ENCODE measurements around the gene ULK1.

ULK1 gene

DNA sequence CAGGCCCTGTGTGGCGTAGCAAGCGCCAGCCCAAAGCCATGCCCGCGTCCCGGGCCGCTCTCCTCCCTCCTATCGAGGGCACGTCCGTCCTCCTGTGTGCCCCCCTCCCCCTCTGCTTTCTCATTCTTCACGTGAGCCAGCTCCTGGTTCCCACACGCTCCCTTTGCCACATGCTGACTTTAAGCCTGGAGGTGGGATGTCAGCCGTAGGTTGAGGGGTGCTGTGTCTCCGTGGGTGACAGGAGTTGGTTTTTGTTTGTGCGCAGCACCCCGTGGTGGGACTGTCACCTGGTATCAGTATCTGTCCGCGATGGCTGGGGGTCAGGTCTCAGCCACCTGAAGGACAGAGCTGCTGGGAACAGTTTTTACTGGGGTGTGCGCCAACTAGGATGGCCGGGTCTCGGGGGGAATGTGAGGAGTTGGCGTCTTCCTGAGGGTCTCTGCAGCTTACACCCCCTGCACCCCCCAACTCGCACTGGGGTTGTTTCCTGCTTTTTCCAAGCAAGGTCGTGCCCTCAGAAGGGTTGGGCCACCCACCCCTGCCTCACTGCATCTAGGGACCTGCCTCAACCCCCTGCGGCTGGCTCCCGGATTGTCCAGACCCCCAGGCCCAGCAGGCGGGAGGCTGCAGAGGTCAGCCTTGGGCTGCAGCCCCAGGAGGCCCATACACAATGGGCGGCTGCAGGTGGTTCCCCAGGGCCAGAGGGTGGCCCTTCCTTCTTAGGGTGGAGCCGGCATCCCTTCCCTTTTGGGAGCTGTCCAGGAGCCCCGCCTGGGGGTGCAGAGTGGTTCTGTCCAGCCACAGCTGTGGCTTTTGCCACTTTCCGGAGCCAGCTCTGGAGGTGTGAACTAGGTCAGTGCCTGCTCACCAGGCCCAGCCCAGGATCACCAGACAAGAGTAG is 7.3 kb downstream of the ULK1 start:
- Histone ChIP-seq H3K9ac (ENCODE audit: low read depth in 1 of 2, low read length in 2 of 2) (no peak overlapping the region), H3K9me3 (ENCODE audit: control insufficient read depth in 1 of 2, low read length in 2 of 2) (no peaks in the 10 kb centered on the region), H3K4me1 (ENCODE audit: control insufficient read depth in 1 of 2, insufficient read depth in 2 of 2, low read length in 2 of 2) (peaks cover 4% of the 10 kb centered on the region in 2 donors), H3K4me3 (ENCODE audit: low read depth in 1 of 2, low read length in 2 of 2) (no peak overlapping the region), H3K27me3 (ENCODE audit: control insufficient read depth in 1 of 2, insufficient read depth in 2 of 2, low read length in 2 of 2) (no peaks in the 10 kb centered on the region), H3K27ac (ENCODE audit: low read depth, low read length) (no peak overlapping the region), H3K36me3 (ENCODE audit: control insufficient read depth in 1 of 2, insufficient read depth in 2 of 2, low read length in 2 of 2) (peaks cover 5 to 8% of the 10 kb centered on the region in 2 donors)

DNA sequence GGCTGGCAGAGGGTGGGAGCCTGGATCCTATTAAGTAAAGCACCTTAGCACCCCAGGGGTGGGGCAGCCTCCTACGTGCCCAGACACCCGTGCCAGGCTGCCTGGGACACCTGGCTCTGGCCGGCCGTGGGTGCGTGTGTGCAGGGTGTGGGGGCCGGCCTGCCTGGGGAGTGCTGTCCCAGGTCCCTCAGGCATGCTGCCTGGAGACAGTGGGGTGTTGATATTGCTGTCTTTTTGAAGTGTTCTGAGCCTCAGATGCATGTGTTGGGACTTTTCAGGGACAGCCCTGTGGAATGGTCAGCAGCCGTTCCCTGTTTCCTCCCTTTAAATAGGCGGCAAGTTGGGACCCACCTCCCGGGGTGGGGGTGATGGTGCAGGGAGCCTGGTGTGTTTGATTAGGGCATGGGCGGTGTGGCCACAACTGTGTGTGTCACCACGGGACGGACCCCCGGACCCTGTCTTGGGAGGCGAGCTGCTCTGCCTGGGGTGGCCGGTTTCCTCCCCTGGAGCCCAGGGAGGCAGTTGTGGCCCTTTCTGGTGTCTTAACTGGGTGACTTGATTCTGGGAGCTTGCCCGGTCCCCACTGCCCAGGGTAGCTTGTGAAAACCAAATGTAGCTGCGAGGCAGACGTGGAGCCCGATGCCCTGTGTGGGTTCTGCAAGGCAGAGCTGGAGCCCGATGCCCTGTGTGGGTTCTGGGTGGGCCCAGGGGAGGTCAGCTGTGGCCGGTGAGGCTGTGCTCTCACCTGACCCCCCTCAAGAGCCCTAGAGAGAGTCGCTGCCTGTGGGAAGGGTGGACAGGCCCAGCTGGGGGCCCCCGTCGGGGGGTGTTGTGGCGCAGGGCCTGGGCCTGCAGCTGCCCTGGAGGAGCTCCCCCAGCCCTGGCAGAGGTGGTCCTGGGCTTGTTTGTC is 8.2 kb downstream of the ULK1 start:
- Histone ChIP-seq H3K9me3 (ENCODE audit: control insufficient read depth in 1 of 2, low read length in 2 of 2) (no peaks in the 10 kb centered on the region), H3K27me3 (ENCODE audit: control insufficient read depth in 1 of 2, insufficient read depth in 2 of 2, low read length in 2 of 2) (no peaks in the 10 kb centered on the region), H3K4me3 (ENCODE audit: low read depth in 1 of 2, low read length in 2 of 2) (no peak overlapping the region), H3K4me1 (ENCODE audit: control insufficient read depth in 1 of 2, insufficient read depth in 2 of 2, low read length in 2 of 2) (no peaks in the 10 kb centered on the region), H3K9ac (ENCODE audit: low read depth in 1 of 2, low read length in 2 of 2) (no peak overlapping the region), H3K27ac (ENCODE audit: low read depth, low read length) (no peak overlapping the region), H3K36me3 (ENCODE audit: control insufficient read depth in 1 of 2, insufficient read depth in 2 of 2, low read length in 2 of 2) (peaks cover 0 to 13% of the 10 kb centered on the region in 2 donors)

DNA sequence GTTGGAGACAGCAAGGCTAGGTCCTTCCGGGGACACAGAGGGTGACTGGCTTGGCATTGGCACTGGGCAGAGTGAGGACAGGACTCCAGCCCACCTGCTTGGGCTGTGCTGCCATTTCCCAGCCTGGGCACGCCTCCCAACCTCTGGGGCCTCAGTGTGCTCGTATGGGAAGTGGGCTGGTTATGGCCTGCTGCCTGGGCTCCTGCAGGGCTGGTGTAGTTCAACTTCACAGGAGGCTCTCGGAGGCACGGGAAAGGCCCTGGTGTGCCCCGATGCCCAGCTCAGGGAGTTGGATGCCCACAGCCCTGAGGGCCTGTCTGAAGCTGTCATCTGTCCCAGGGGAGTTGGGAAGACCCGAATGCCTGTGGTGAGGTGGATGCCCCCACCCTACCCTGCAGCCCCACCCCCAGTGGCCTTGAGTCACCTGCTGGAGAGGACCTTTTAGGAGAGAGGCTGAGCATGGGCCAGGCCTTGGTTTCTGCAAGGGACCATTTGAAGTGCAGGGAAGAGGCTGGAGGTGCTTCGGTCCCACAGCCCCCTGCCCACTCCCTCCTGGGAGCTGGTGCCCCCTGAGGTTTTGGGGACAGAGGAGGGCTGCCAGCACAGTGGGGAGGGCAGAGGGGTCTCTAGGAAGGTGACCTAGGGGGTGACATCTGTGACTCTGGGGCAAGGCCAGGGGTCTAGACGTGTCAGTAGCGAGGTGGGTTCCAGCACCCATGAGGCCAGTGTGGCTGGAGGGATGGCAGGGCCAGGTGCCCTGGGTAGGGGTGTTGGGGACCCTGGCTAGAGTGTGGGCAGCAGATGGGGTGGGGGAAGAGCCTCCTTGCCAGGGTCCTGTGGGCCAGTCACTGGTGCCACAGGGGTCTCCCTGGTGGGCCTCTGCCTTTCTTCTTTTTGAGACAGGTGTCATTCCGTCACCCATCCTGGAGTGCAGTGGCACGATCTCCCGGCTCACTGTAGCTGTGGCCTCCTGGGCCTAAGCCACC is 9.1 kb downstream of the ULK1 start:
- Histone ChIP-seq H3K4me1 (ENCODE audit: control insufficient read depth in 1 of 2, insufficient read depth in 2 of 2, low read length in 2 of 2) (no peaks in the 10 kb centered on the region), H3K27ac (ENCODE audit: low read depth, low read length) (no peak overlapping the region), H3K27me3 (ENCODE audit: control insufficient read depth in 1 of 2, insufficient read depth in 2 of 2, low read length in 2 of 2) (no peaks in the 10 kb centered on the region), H3K4me3 (ENCODE audit: low read depth in 1 of 2, low read length in 2 of 2) (no peak overlapping the region), H3K9ac (ENCODE audit: low read depth in 1 of 2, low read length in 2 of 2) (no peak overlapping the region), H3K36me3 (ENCODE audit: control insufficient read depth in 1 of 2, insufficient read depth in 2 of 2, low read length in 2 of 2) (peaks cover 0 to 10% of the 10 kb centered on the region in 2 donors), H3K9me3 (ENCODE audit: control insufficient read depth in 1 of 2, low read length in 2 of 2) (no peaks in the 10 kb centered on the region)

- Histone ChIP-seq H3K9me3 (ENCODE audit: control insufficient read depth in 1 of 2, low read length in 2 of 2) (no peaks in the 10 kb centered on the region), H3K27ac (ENCODE audit: low read depth, low read length) (no peak overlapping the region), H3K4me1 (ENCODE audit: control insufficient read depth in 1 of 2, insufficient read depth in 2 of 2, low read length in 2 of 2) (no peaks in the 10 kb centered on the region), H3K9ac (ENCODE audit: low read depth in 1 of 2, low read length in 2 of 2) (no peak overlapping the region), H3K36me3 (ENCODE audit: control insufficient read depth in 1 of 2, insufficient read depth in 2 of 2, low read length in 2 of 2) (peaks cover 0 to 16% of the 10 kb centered on the region in 2 donors), H3K27me3 (ENCODE audit: control insufficient read depth in 1 of 2, insufficient read depth in 2 of 2, low read length in 2 of 2) (no peaks in the 10 kb centered on the region), H3K4me3 (ENCODE audit: low read depth in 1 of 2, low read length in 2 of 2) (no peak overlapping the region)
Observed at GRCh38 chr12:131904346-131904745, 9.9 kb downstream of the ULK1 start.

- Histone ChIP-seq H3K27ac (ENCODE audit: low read depth, low read length) (no peak overlapping the region), H3K36me3 (ENCODE audit: control insufficient read depth in 1 of 2, insufficient read depth in 2 of 2, low read length in 2 of 2) (peaks cover under 1 to 22% of the 10 kb centered on the region in 2 donors), H3K4me1 (ENCODE audit: control insufficient read depth in 1 of 2, insufficient read depth in 2 of 2, low read length in 2 of 2) (no peaks in the 10 kb centered on the region), H3K27me3 (ENCODE audit: control insufficient read depth in 1 of 2, insufficient read depth in 2 of 2, low read length in 2 of 2) (no peaks in the 10 kb centered on the region), H3K4me3 (ENCODE audit: low read depth in 1 of 2, low read length in 2 of 2) (no peak overlapping the region), H3K9me3 (ENCODE audit: control insufficient read depth in 1 of 2, low read length in 2 of 2) (no peaks in the 10 kb centered on the region), H3K9ac (ENCODE audit: low read depth in 1 of 2, low read length in 2 of 2) (no peak overlapping the region)
Observed at GRCh38 chr12:131905081-131905629, 10.7 kb downstream of the ULK1 start.

GRCh38 chr12:131905630-131906091 is 11.2 kb downstream of the ULK1 start:
- H3K36me3 ChIP-seq (ENCODE audit: control insufficient read depth in 1 of 2, insufficient read depth in 2 of 2, low read length in 2 of 2) = peaks cover 5 to 23% of the 10 kb centered on the region in 2 donors
- H3K9me3 ChIP-seq (ENCODE audit: control insufficient read depth in 1 of 2, low read length in 2 of 2) = no peaks in the 10 kb centered on the region
- H3K4me1 ChIP-seq (ENCODE audit: control insufficient read depth in 1 of 2, insufficient read depth in 2 of 2, low read length in 2 of 2) = no peaks in the 10 kb centered on the region
- H3K4me3 ChIP-seq (ENCODE audit: low read depth in 1 of 2, low read length in 2 of 2) = no peak overlapping the region
- H3K27ac ChIP-seq (ENCODE audit: low read depth, low read length) = no peak overlapping the region
- H3K27me3 ChIP-seq (ENCODE audit: control insufficient read depth in 1 of 2, insufficient read depth in 2 of 2, low read length in 2 of 2) = no peaks in the 10 kb centered on the region
- H3K9ac ChIP-seq (ENCODE audit: low read depth in 1 of 2, low read length in 2 of 2) = no peak overlapping the region

GRCh38 chr12:131907379-131908091 is 13.1 kb downstream of the ULK1 start:
- Histone ChIP-seq H3K36me3 (ENCODE audit: control insufficient read depth in 1 of 2, insufficient read depth in 2 of 2, low read length in 2 of 2) (peaks cover 19 to 42% of the 10 kb centered on the region in 2 donors), H3K4me1 (ENCODE audit: control insufficient read depth in 1 of 2, insufficient read depth in 2 of 2, low read length in 2 of 2) (no peaks in the 10 kb centered on the region), H3K27me3 (ENCODE audit: control insufficient read depth in 1 of 2, insufficient read depth in 2 of 2, low read length in 2 of 2) (no peaks in the 10 kb centered on the region)

DNA sequence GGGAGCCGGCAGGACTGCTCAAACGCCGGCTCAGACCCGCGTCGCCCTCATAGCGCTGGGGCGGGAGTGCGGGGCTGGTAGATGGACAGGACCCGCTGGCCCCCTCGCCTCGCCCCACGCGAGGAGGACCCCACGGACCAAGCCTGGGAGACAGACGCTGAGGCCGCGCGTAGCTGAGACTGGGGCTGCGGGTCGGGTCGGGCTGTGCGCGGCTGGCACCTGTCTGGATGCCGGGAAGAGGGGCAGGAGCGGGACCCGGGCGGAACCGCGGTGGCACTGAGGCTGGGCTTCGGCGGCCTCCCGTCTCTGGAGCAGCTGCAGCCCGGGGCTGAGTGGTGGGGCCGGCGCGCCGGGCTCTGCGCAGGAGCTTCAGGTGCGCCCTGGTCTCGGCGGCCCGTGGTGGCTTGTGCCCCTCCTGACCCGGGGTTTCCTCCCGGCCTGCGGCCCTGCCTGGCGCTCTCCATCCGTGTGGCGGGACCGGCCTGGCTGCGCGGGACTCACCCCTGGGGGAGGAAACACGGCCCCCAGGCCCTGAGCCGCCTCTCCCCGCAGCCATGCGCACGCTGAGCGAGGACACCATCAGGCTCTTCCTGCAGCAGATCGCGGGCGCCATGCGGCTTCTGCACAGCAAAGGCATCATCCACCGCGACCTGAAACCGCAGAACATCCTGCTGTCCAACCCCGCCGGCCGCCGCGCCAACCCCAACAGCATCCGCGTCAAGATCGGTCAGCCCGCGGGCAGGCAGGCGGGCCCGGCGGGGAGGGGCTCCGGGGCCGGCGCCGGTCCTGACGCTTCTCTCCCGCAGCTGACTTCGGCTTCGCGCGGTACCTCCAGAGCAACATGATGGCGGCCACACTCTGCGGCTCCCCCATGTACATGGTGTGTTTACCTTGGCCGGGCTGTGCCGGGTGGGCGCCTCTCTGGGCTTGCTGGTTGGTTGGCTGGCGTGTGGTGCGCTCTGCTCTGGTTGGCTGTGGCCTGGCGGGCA is 14.0 kb downstream of the ULK1 start:
- Histone ChIP-seq H3K9ac (ENCODE audit: low read depth in 1 of 2, low read length in 2 of 2) (no peak overlapping the region), H3K4me3 (ENCODE audit: low read depth in 1 of 2, low read length in 2 of 2) (no peak overlapping the region), H3K9me3 (ENCODE audit: control insufficient read depth in 1 of 2, low read length in 2 of 2) (no peaks in the 10 kb centered on the region), H3K4me1 (ENCODE audit: control insufficient read depth in 1 of 2, insufficient read depth in 2 of 2, low read length in 2 of 2) (no peaks in the 10 kb centered on the region), H3K27ac (ENCODE audit: low read depth, low read length) (no peak overlapping the region), H3K27me3 (ENCODE audit: control insufficient read depth in 1 of 2, insufficient read depth in 2 of 2, low read length in 2 of 2) (no peaks in the 10 kb centered on the region), H3K36me3 (ENCODE audit: control insufficient read depth in 1 of 2, insufficient read depth in 2 of 2, low read length in 2 of 2) (peaks cover 19 to 46% of the 10 kb centered on the region in 2 donors)

More at GRCh38 chr12:131907379-131908091, 13.1 kb downstream of the ULK1 start:
- no peak overlapping the region for H3K4me3 ChIP-seq (ENCODE audit: low read depth in 1 of 2, low read length in 2 of 2)
- no peak overlapping the region for H3K9ac ChIP-seq (ENCODE audit: low read depth in 1 of 2, low read length in 2 of 2)
- H3K9me3 ChIP-seq (ENCODE audit: control insufficient read depth in 1 of 2, low read length in 2 of 2) = no peaks in the 10 kb centered on the region
- H3K27ac ChIP-seq (ENCODE audit: low read depth, low read length) = no peak overlapping the region
